Liver (tissue), 9 donors: ENCODE results near the gene PJA1. TPM values are rescaled to one million over a fixed set of nuclear protein-coding genes. Genes with fewer than 3 reads are reported as not detected.

Source experiments
- DNase-seq: peaks from one replicate; pipeline ENCODE4 v3.0.0-alpha.2; 2017; ENCODE audit warnings: low spot score
- H3K27ac ChIP-seq, 2 donors: one replicate each; pipeline ENCODE4 v1.7.0; 2013; ENCODE audit warnings: inconsistent platforms in 2 of 2, low read length in 2 of 2, control low read depth in 1 of 2, low read depth in 1 of 2, mild to moderate bottlenecking in 1 of 2
- H3K27me3 ChIP-seq, 4 donors: one replicate each; pipeline versions ENCODE4 v1.6.1 to v1.7.0; 2013; ENCODE audit warnings: low read length in 3 of 4, inconsistent platforms in 1 of 4, mild to moderate bottlenecking in 1 of 4, moderate library complexity in 1 of 4; ENCODE audit not compliant: control insufficient read depth in 4 of 4, insufficient read depth in 4 of 4
- H3K36me3 ChIP-seq, 4 donors: one replicate each; pipeline versions ENCODE4 v1.6.1 to v1.7.0; 2013; ENCODE audit warnings: low read length in 3 of 4, mild to moderate bottlenecking in 3 of 4, low read depth in 1 of 4, moderate library complexity in 1 of 4; ENCODE audit not compliant: control insufficient read depth in 4 of 4, insufficient read depth in 3 of 4
- H3K4me1 ChIP-seq, 4 donors: one replicate each; pipeline versions ENCODE4 v1.6.1 to v1.7.0; 2013; ENCODE audit warnings: low read length in 3 of 4, mild to moderate bottlenecking in 3 of 4, moderate library complexity in 1 of 4; ENCODE audit not compliant: control insufficient read depth in 4 of 4, insufficient read depth in 4 of 4
- H3K4me3 ChIP-seq, 3 donors: one replicate each; pipeline versions ENCODE4 v1.6.1 to v1.7.0; 2013; ENCODE audit warnings: low read length in 3 of 3, control low read depth in 1 of 3, low read depth in 1 of 3, mild to moderate bottlenecking in 1 of 3
- H3K9ac ChIP-seq, 2 donors: one replicate each; pipeline ENCODE4 v1.7.0; 2013; ENCODE audit warnings: low read length in 2 of 2, mild to moderate bottlenecking in 2 of 2, moderate library complexity in 2 of 2, control low read depth in 1 of 2, low read depth in 1 of 2
- H3K9me3 ChIP-seq, 4 donors: one replicate each; pipeline versions ENCODE4 v1.6.1 to v1.7.0; 2013; ENCODE audit warnings: low read length in 3 of 4; ENCODE audit not compliant: control insufficient read depth in 4 of 4
- EGR1 ChIP-seq, 2 donors: IDR thresholded peaks; 2 replicates each; pipeline ENCODE4 v1.6.1; 2016 to 2018; ENCODE audit warnings: antibody characterized with exemption in 2 of 2, low read depth in 2 of 2
- FOXA1 ChIP-seq: IDR thresholded peaks from 2 replicates; pipeline ENCODE4 v1.6.1; 2016; ENCODE audit warnings: antibody characterized with exemption
- FOXA2 ChIP-seq: IDR thresholded peaks from 2 replicates; pipeline ENCODE4 v1.6.1; 2016; ENCODE audit warnings: antibody characterized with exemption
- GABPA ChIP-seq, 2 donors: IDR thresholded peaks in 1 of 2; conservative IDR thresholded peaks in 1 of 2; 2 replicates each; pipeline ENCODE4 v1.6.1; 2016; ENCODE audit warnings: antibody characterized with exemption in 2 of 2, mild to moderate bottlenecking in 1 of 2, moderate library complexity in 1 of 2
- HNF4A ChIP-seq, 2 donors: conservative IDR thresholded peaks; 2 replicates each; pipeline ENCODE4 v1.6.1; 2016; ENCODE audit warnings: antibody characterized with exemption in 2 of 2, mild to moderate bottlenecking in 2 of 2
- HNF4G ChIP-seq: IDR thresholded peaks from 2 replicates; pipeline ENCODE4 v1.6.1; 2016; ENCODE audit warnings: antibody characterized with exemption
- JUND ChIP-seq, 2 donors: IDR thresholded peaks; 2 replicates each; pipeline ENCODE4 v1.6.1; 2016; ENCODE audit warnings: antibody characterized with exemption in 2 of 2
- NR2F2 ChIP-seq: IDR thresholded peaks from 2 replicates; pipeline ENCODE4 v1.6.1; 2016; ENCODE audit warnings: antibody characterized with exemption
- RAD21 ChIP-seq, 2 donors: IDR thresholded peaks; 2 replicates each; pipeline ENCODE4 v1.6.1; 2016; ENCODE audit warnings: antibody characterized with exemption in 2 of 2, mild to moderate bottlenecking in 2 of 2
- REST ChIP-seq: IDR thresholded peaks from 2 replicates; pipeline ENCODE4 v1.6.1; 2016; ENCODE audit warnings: antibody characterized with exemption, mild to moderate bottlenecking
- RXRA ChIP-seq, 2 donors: IDR thresholded peaks; 2 replicates each; pipeline ENCODE4 v1.6.1; 2017 to 2018; ENCODE audit warnings: antibody characterized with exemption in 2 of 2, mild to moderate bottlenecking in 1 of 2
- SP1 ChIP-seq: IDR thresholded peaks from 2 replicates; pipeline ENCODE4 v1.6.1; 2018; ENCODE audit warnings: antibody characterized with exemption, mild to moderate bottlenecking
- TAF1 ChIP-seq: conservative IDR thresholded peaks from 2 replicates; pipeline ENCODE4 v1.6.1; 2016; ENCODE audit warnings: antibody characterized with exemption, mild to moderate bottlenecking
- YY1 ChIP-seq: IDR thresholded peaks from 2 replicates; pipeline ENCODE4 v1.6.1; 2016; ENCODE audit warnings: antibody characterized with exemption, mild to moderate bottlenecking
- WGBS: extraction: QIAGEN DNeasy Blood & Tissue Kit; methylation state at CpG from one replicate; pipeline ENCODE4 v1.1.7; 2013; 5-methylcytosine and 5-hydroxymethylcytosine counted together
- polyA plus RNA-seq, 2 donors: library from polyadenylated mRNA; stranded (reverse) in 1 of 2; unstranded in 1 of 2; fragments of 200-250 nt in 1 of 2; fragments of >200 nt in 1 of 2; fragmentation: Nextera tagmentation in 1 of 2; extraction: Ambion mirVana in 1 of 2; gene quantifications; one replicate each; pipeline versions ENCODE4 v1.2.1 to v1.2.3, GENCODE V29; 2013 to 2015
- total RNA-seq, 2 donors: library from RNA; depleted of rRNA; stranded (reverse); fragments of >200 nt; gene quantifications; one replicate each; pipeline ENCODE4 v1.2.3, GENCODE V29; 2014
- TF ChIP-seq, protein P1 (sequence below): fragments of 150-350 bp; IDR thresholded peaks from 2 replicates; pipeline ENCODE4 v1.5.1; 2017; ENCODE audit warnings: improper control_type of control experiment, low read depth, low read length; ENCODE audit not compliant: missing input control
- TF ChIP-seq, protein P2 (sequence below): IDR thresholded peaks from 2 replicates; pipeline ENCODE4 v1.6.1; 2016; ENCODE audit warnings: antibody characterized with exemption
- TF ChIP-seq, protein P3 (sequence below): IDR thresholded peaks from 2 replicates; pipeline ENCODE4 v1.6.1; 2016; ENCODE audit warnings: antibody characterized with exemption
- TF ChIP-seq, protein P4 (sequence below): IDR thresholded peaks from 2 replicates; pipeline ENCODE4 v1.6.1; 2016; ENCODE audit warnings: antibody characterized with exemption
- donor health status: healthy.
- donor health status: healthy.
- donor health status: healthy.
- donor health status: healthy.
- donor health status: healthy.

Gene PJA1
- total and polyA plus RNA-seq, 4 donors = 4.6 to 6.0 (median 5.0) TPM

GRCh38 chrX:69173906-69174305, 8.7 kb upstream of the PJA1 start:
- H3K4me3 ChIP-seq = no peak overlapping the region
- no peak for TF ChIP-seq SP1
- TF ChIP-seq, protein P1, sequence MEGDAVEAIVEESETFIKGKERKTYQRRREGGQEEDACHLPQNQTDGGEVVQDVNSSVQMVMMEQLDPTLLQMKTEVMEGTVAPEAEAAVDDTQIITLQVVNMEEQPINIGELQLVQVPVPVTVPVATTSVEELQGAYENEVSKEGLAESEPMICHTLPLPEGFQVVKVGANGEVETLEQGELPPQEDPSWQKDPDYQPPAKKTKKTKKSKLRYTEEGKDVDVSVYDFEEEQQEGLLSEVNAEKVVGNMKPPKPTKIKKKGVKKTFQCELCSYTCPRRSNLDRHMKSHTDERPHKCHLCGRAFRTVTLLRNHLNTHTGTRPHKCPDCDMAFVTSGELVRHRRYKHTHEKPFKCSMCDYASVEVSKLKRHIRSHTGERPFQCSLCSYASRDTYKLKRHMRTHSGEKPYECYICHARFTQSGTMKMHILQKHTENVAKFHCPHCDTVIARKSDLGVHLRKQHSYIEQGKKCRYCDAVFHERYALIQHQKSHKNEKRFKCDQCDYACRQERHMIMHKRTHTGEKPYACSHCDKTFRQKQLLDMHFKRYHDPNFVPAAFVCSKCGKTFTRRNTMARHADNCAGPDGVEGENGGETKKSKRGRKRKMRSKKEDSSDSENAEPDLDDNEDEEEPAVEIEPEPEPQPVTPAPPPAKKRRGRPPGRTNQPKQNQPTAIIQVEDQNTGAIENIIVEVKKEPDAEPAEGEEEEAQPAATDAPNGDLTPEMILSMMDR = no peak
- no peak for TF ChIP-seq GABPA (IDR thresholded peaks at IDR 0.05 in 1 of 2, conservative IDR thresholded peaks at IDR 0.05 in 1 of 2)
- TF ChIP-seq, protein P2, sequence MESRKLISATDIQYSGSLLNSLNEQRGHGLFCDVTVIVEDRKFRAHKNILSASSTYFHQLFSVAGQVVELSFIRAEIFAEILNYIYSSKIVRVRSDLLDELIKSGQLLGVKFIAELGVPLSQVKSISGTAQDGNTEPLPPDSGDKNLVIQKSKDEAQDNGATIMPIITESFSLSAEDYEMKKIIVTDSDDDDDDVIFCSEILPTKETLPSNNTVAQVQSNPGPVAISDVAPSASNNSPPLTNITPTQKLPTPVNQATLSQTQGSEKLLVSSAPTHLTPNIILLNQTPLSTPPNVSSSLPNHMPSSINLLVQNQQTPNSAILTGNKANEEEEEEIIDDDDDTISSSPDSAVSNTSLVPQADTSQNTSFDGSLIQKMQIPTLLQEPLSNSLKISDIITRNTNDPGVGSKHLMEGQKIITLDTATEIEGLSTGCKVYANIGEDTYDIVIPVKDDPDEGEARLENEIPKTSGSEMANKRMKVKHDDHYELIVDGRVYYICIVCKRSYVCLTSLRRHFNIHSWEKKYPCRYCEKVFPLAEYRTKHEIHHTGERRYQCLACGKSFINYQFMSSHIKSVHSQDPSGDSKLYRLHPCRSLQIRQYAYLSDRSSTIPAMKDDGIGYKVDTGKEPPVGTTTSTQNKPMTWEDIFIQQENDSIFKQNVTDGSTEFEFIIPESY = no peak
- no peak for TF ChIP-seq RAD21 (IDR thresholded peaks at IDR 0.05)
- TF ChIP-seq HNF4G = no peak
- no peak for TF ChIP-seq HNF4A (conservative IDR thresholded peaks at IDR 0.05)
- no peak for TF ChIP-seq RXRA (IDR thresholded peaks at IDR 0.05)
- no peak for TF ChIP-seq JUND (IDR thresholded peaks at IDR 0.05)
- TF ChIP-seq YY1 = no peak
- no peak for TF ChIP-seq NR2F2
- TF ChIP-seq, protein P3, sequence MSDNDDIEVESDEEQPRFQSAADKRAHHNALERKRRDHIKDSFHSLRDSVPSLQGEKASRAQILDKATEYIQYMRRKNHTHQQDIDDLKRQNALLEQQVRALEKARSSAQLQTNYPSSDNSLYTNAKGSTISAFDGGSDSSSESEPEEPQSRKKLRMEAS = no peak
- TF ChIP-seq REST = no peak
- no peak for TF ChIP-seq FOXA2
- TF ChIP-seq, protein P4, sequence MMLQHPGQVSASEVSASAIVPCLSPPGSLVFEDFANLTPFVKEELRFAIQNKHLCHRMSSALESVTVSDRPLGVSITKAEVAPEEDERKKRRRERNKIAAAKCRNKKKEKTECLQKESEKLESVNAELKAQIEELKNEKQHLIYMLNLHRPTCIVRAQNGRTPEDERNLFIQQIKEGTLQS = no peak
- TF ChIP-seq EGR1 (IDR thresholded peaks at IDR 0.05; ENCODE audit: low read depth in 2 of 2) = no peak
- no peak for TF ChIP-seq TAF1
- no peak for TF ChIP-seq FOXA1
- H3K4me1 ChIP-seq = no peaks in the 10 kb centered on the region
- DNase-seq = no peak
- peaks cover 0 to 7% (median 2%) of the 10 kb centered on the region in 4 donors for H3K9me3 ChIP-seq
- H3K27ac ChIP-seq = no peak overlapping the region
- no peak overlapping the region for H3K9ac ChIP-seq
- no peaks in the 10 kb centered on the region for H3K27me3 ChIP-seq
- H3K36me3 ChIP-seq = no peaks in the 10 kb centered on the region
- 52% methylated on average over 20 of the region's 20 CpGs for WGBS
